DMS79 (cell line): ENCODE results near the gene SFMBT1.

ENCODE experiments used
- DNase-seq: peaks from one replicate; lab custom pipeline; 2025; lab: John Stamatoyannopoulos, UW

The SFMBT1 gene

GRCh38 chr3:52998771-52999513 lies 46.9 kb downstream of the SFMBT1 start:
- DNase-seq = no peak

- DNase-seq = no peak
Observed at GRCh38 chr3:52990637-52991036, 55.2 kb downstream of the SFMBT1 start.

- no peak for DNase-seq
Observed at GRCh38 chr3:52986938-52987337, 58.9 kb downstream of the SFMBT1 start.

GRCh38 chr3:52986049-52986448 lies 59.8 kb downstream of the SFMBT1 start:
- no peak for DNase-seq

GRCh38 chr3:52983828-52984227 lies 62.0 kb downstream of the SFMBT1 start:
- DNase-seq = no peak

DNA sequence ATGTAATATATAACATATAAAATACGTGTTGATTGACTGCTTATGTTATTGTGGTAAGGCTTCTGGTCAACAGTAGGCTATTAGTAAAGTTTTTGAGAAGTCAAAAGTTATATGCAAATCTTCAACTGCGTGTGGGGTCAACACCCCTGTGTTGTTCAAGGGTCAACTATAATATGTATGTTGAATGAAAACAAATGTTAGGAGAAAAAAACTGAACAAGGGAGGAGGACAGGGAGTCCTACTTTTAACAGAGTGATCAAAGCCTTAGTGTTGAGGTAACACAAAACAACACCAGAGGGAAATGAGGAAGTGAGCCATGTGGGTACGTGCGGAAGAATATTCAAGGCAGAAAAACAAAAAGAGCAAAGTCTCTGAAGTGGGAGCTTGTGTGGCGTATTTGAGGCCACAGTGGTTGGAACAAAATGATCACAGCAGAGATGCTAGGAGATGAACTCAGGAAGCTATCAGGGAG lies 62.5 kb downstream of the SFMBT1 start:
- DNase-seq = no peak

GRCh38 chr3:52982839-52983238 lies 63.0 kb downstream of the SFMBT1 start:
- DNase-seq = no peak

DNA sequence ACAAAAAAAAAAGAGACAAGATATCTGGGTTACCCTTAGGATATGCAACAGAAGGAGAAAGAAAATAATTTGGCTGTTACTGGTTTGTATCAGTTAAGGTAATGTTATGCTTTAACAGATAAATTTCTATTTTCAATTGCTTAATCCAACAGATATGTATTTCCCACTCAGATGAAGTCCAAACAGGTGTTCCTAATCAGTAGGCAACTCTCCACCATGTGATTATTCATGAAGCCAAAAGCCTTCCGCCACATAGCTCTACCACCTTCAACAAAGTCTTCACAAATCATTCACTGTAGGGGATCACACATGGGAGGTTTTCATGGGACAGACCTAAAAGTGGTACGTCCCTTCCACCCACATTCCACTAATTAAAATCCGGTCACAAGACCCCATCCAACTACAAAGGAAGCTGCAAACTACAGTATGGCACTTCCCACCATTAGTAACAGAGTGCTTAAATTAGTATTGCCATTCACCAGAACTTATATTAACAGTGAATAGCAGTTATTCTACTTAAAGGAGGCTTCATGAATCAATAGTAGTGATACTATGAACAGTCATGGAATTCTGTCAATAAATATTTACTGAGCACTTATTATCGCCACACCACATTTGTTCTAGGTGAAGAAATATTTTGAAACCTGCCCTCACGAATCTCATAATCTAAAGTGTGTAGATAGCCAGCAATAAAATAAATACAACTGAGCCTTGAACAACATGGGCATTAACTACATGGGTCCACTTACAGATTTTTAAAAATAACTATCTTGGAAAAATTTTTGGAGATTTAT lies 66.5 kb downstream of the SFMBT1 start:
- no peak for DNase-seq

DNA sequence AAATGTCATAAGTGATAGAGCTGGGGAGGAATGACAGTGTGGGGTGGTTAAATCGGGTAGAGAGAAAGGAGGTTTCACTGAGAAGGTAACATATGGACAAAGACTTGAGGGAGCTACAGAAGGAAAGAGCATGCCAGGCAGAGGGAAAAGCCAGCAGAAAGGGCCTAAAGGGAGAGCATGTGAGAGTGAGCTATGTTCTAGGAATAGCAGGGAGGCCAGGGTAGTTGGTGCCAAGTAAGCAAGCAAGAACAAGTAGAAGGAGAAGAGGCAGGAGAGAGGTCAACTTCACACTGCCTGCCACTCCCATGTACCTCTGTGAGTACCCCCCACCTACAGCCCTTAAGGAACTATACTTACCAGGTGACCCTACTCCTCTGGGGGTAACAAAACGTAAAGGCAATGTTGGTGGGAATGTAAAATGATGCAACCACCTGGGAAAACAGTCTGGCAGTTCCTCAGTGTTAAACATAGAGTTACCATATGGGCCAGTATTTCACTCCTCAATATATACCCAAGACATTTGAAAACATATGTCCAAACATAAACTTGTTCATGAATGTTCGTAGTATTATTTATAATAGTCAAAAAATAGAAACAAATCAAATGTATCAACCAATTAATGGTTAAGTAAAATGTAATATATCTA lies 67.6 kb downstream of the SFMBT1 start:
- no peak for DNase-seq

DNA sequence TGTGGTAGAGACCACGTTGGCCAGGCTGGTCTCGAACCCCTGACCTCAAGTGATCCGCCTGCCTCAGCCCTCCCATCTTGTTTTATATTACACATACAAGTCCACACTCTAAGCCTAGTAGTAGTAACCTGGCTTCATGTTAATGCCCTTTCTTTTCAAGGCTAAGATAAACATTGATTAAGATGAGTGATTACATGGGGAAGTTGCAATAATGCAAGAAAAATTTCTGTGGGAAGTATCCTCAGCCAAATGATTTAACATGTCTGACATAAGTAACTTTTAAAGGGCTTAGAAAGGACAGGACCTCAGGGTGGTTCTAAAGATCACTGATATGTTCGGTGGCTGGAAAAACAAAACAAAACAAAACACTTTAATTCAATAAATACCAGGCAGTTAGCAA lies 72.1 kb downstream of the SFMBT1 start:
- no peak for DNase-seq

- DNase-seq = no peak
Observed at GRCh38 chr3:52971895-52972294, 74.0 kb downstream of the SFMBT1 start.

DNA sequence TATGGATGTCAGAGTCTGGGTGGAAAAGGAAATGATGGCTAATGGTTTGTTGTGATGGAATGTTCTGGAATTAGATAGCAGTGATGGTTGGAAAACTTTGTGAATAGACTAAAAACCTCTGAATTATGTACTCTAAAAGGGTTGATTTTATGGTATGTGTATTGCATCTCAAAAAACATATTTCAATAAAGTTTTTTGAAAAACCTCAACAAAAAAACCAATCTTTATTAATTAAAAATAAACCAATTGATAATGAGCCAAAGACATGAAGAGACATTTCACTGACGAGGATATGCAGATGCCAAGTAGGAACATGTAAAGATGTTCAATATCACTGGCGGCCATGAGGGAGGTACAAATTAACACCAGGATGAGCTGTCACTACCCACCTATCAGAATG lies 78.5 kb downstream of the SFMBT1 start:
- DNase-seq = no peak

- no peak for DNase-seq
Observed at GRCh38 chr3:52962160-52962559, 83.7 kb downstream of the SFMBT1 start.

- no peak for DNase-seq
Observed at GRCh38 chr3:52959773-52960172, 86.1 kb downstream of the SFMBT1 start.

- no peak for DNase-seq
Observed at GRCh38 chr3:52939600-52939999, 106.3 kb downstream of the SFMBT1 start.

DNA sequence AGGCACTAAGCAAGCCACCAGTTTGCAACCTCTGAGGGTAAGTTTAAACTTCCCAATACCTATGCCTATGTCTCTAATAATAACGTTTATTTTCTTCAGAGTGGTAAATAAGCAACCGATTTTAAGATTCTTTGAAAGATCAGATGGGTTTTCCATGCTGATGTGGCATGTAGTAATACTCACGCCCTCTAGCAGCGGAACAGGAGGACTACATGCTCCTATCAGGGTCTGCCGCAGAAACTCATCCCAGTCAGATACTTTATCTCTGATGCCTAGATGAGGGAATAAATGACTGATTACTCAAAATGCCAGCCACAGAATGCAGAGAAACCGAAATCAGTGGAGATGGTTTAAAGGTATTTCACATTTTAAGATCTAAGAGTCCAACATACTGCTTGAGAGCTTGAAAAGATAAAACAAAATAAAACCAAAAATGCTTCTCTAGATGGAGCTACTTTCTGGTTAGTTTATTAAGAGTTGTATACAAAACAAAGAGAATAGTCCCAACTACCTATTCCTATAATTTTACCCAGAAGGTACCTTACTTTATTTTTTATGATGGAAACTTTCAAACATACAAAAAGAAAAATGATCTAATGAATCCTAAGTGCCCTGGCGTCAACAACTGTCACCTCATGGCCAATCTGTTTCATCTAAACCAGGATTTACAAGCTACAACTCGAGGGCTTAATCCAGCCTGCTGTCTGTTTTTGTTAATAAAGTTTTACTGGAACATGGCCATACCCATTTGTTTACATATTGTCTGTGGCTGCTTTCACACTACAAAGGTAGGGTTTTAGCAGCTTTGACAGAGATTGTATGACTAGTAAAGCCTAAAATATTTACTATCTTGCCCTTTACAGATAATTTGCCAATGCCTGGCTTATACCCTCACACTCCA lies 111.0 kb downstream of the SFMBT1 start:
- DNase-seq = no peak

DNA sequence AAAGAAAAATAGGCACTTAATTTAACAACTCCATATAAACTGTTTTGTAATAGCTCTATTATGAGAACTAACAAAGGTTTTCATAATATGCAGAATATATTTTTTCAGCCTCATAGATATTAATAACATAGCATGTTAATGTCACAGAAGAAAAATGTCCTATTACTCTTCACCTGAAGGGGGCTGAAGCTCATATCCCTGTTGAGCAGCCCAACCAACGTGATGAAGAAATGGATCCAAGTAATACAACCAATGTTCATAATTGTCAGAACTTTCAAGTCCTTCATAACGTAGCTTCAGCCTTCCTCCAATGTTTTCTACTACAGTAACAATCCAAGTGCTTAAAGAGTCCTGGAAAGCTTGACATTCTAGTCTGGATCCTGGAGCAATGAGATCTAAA lies 114.0 kb downstream of the SFMBT1 start:
- no peak for DNase-seq

GRCh38 chr3:52931328-52931727 lies 114.5 kb downstream of the SFMBT1 start:
- DNase-seq = no peak

- no peak for DNase-seq
Observed at GRCh38 chr3:52930748-52931147, 115.1 kb downstream of the SFMBT1 start.

- no peak for DNase-seq
Observed at GRCh38 chr3:52926554-52926953, 119.3 kb downstream of the SFMBT1 start.

- DNase-seq = no peak
Observed at GRCh38 chr3:52925405-52926313, 120.2 kb downstream of the SFMBT1 start.
